Liver (tissue), 9 donors: ENCODE measurements around the gene CHID1. TPM values are rescaled to one million over a fixed set of nuclear protein-coding genes. Genes with fewer than 3 reads are reported as not detected.

Source experiments
- DNase-seq: peaks from one replicate; pipeline ENCODE4 v3.0.0-alpha.2; 2017; ENCODE audit warnings: low spot score
- H3K27ac ChIP-seq, 2 donors: one replicate each; pipeline ENCODE4 v1.7.0; 2013; ENCODE audit warnings: inconsistent platforms in 2 of 2, low read length in 2 of 2, control low read depth in 1 of 2, low read depth in 1 of 2, mild to moderate bottlenecking in 1 of 2
- H3K27me3 ChIP-seq, 4 donors: one replicate each; pipeline versions ENCODE4 v1.6.1 to v1.7.0; 2013; ENCODE audit warnings: low read length in 3 of 4, inconsistent platforms in 1 of 4, mild to moderate bottlenecking in 1 of 4, moderate library complexity in 1 of 4; ENCODE audit not compliant: control insufficient read depth in 4 of 4, insufficient read depth in 4 of 4
- H3K36me3 ChIP-seq, 4 donors: one replicate each; pipeline versions ENCODE4 v1.6.1 to v1.7.0; 2013; ENCODE audit warnings: low read length in 3 of 4, mild to moderate bottlenecking in 3 of 4, low read depth in 1 of 4, moderate library complexity in 1 of 4; ENCODE audit not compliant: control insufficient read depth in 4 of 4, insufficient read depth in 3 of 4
- H3K4me1 ChIP-seq, 4 donors: one replicate each; pipeline versions ENCODE4 v1.6.1 to v1.7.0; 2013; ENCODE audit warnings: low read length in 3 of 4, mild to moderate bottlenecking in 3 of 4, moderate library complexity in 1 of 4; ENCODE audit not compliant: control insufficient read depth in 4 of 4, insufficient read depth in 4 of 4
- H3K4me3 ChIP-seq, 3 donors: one replicate each; pipeline versions ENCODE4 v1.6.1 to v1.7.0; 2013; ENCODE audit warnings: low read length in 3 of 3, control low read depth in 1 of 3, low read depth in 1 of 3, mild to moderate bottlenecking in 1 of 3
- H3K9ac ChIP-seq, 2 donors: one replicate each; pipeline ENCODE4 v1.7.0; 2013; ENCODE audit warnings: low read length in 2 of 2, mild to moderate bottlenecking in 2 of 2, moderate library complexity in 2 of 2, control low read depth in 1 of 2, low read depth in 1 of 2
- H3K9me3 ChIP-seq, 4 donors: one replicate each; pipeline versions ENCODE4 v1.6.1 to v1.7.0; 2013; ENCODE audit warnings: low read length in 3 of 4; ENCODE audit not compliant: control insufficient read depth in 4 of 4
- EGR1 ChIP-seq, 2 donors: IDR thresholded peaks; 2 replicates each; pipeline ENCODE4 v1.6.1; 2016 to 2018; ENCODE audit warnings: antibody characterized with exemption in 2 of 2, low read depth in 2 of 2
- FOXA1 ChIP-seq: IDR thresholded peaks from 2 replicates; pipeline ENCODE4 v1.6.1; 2016; ENCODE audit warnings: antibody characterized with exemption
- FOXA2 ChIP-seq: IDR thresholded peaks from 2 replicates; pipeline ENCODE4 v1.6.1; 2016; ENCODE audit warnings: antibody characterized with exemption
- GABPA ChIP-seq, 2 donors: IDR thresholded peaks in 1 of 2; conservative IDR thresholded peaks in 1 of 2; 2 replicates each; pipeline ENCODE4 v1.6.1; 2016; ENCODE audit warnings: antibody characterized with exemption in 2 of 2, mild to moderate bottlenecking in 1 of 2, moderate library complexity in 1 of 2
- HNF4A ChIP-seq, 2 donors: conservative IDR thresholded peaks; 2 replicates each; pipeline ENCODE4 v1.6.1; 2016; ENCODE audit warnings: antibody characterized with exemption in 2 of 2, mild to moderate bottlenecking in 2 of 2
- HNF4G ChIP-seq: IDR thresholded peaks from 2 replicates; pipeline ENCODE4 v1.6.1; 2016; ENCODE audit warnings: antibody characterized with exemption
- JUND ChIP-seq, 2 donors: IDR thresholded peaks; 2 replicates each; pipeline ENCODE4 v1.6.1; 2016; ENCODE audit warnings: antibody characterized with exemption in 2 of 2
- NR2F2 ChIP-seq: IDR thresholded peaks from 2 replicates; pipeline ENCODE4 v1.6.1; 2016; ENCODE audit warnings: antibody characterized with exemption
- RAD21 ChIP-seq, 2 donors: IDR thresholded peaks; 2 replicates each; pipeline ENCODE4 v1.6.1; 2016; ENCODE audit warnings: antibody characterized with exemption in 2 of 2, mild to moderate bottlenecking in 2 of 2
- RXRA ChIP-seq, 2 donors: IDR thresholded peaks; 2 replicates each; pipeline ENCODE4 v1.6.1; 2017 to 2018; ENCODE audit warnings: antibody characterized with exemption in 2 of 2, mild to moderate bottlenecking in 1 of 2
- SP1 ChIP-seq: IDR thresholded peaks from 2 replicates; pipeline ENCODE4 v1.6.1; 2018; ENCODE audit warnings: antibody characterized with exemption, mild to moderate bottlenecking
- TAF1 ChIP-seq: conservative IDR thresholded peaks from 2 replicates; pipeline ENCODE4 v1.6.1; 2016; ENCODE audit warnings: antibody characterized with exemption, mild to moderate bottlenecking
- YY1 ChIP-seq: IDR thresholded peaks from 2 replicates; pipeline ENCODE4 v1.6.1; 2016; ENCODE audit warnings: antibody characterized with exemption, mild to moderate bottlenecking
- WGBS: extraction: QIAGEN DNeasy Blood & Tissue Kit; methylation state at CpG from one replicate; pipeline ENCODE4 v1.1.7; 2013; 5-methylcytosine and 5-hydroxymethylcytosine counted together
- polyA plus RNA-seq, 2 donors: library from polyadenylated mRNA; stranded (reverse) in 1 of 2; unstranded in 1 of 2; fragments of 200-250 nt in 1 of 2; fragments of >200 nt in 1 of 2; fragmentation: Nextera tagmentation in 1 of 2; extraction: Ambion mirVana in 1 of 2; gene quantifications; one replicate each; pipeline versions ENCODE4 v1.2.1 to v1.2.3, GENCODE V29; 2013 to 2015
- total RNA-seq, 2 donors: library from RNA; depleted of rRNA; stranded (reverse); fragments of >200 nt; gene quantifications; one replicate each; pipeline ENCODE4 v1.2.3, GENCODE V29; 2014
- TF ChIP-seq, protein P1 (sequence below): IDR thresholded peaks from 2 replicates; pipeline ENCODE4 v1.6.1; 2016; ENCODE audit warnings: antibody characterized with exemption
- TF ChIP-seq, protein P2 (sequence below): IDR thresholded peaks from 2 replicates; pipeline ENCODE4 v1.6.1; 2016; ENCODE audit warnings: antibody characterized with exemption
- TF ChIP-seq, protein P3 (sequence below): fragments of 150-350 bp; IDR thresholded peaks from 2 replicates; pipeline ENCODE4 v1.5.1; 2017; ENCODE audit warnings: improper control_type of control experiment, low read depth, low read length; ENCODE audit not compliant: missing input control
- TF ChIP-seq, protein P4 (sequence below): IDR thresholded peaks from 2 replicates; pipeline ENCODE4 v1.6.1; 2016; ENCODE audit warnings: antibody characterized with exemption
- donor health status: healthy.
- donor health status: healthy.
- donor health status: healthy.
- donor health status: healthy.
- donor health status: healthy.

The CHID1 gene
- total and polyA plus RNA-seq, 4 donors = 39.5 to 68.8 (median 59.1) TPM

DNA sequence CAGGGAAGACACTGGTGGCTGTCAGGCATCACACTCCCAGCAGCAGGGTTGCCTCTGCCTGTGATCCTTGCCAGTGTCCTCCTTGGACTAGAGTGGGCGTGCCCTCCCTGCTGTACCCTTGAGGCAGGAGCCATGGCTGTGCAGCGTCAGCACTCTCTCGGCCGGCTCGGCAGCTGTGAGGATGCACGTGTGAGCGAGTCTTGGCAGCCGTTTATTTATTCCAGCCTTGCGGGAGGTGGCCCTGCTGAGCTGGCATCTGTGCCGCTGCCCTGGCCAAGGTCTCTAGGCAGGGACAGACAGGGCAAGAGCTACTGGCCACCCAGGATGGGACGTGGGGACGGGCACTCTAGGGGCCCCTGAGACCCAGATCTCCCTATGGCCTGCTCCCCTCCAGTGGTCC lies 34.1 kb downstream of the CHID1 start:
- peaks cover 3 to 10% (median 6%) of the 10 kb centered on the region in 4 donors for H3K4me1 ChIP-seq
- H3K9ac ChIP-seq = no peak overlapping the region
- H3K27ac ChIP-seq = no peak overlapping the region
- H3K4me3 ChIP-seq = no peak overlapping the region
- H3K27me3 ChIP-seq = no peaks in the 10 kb centered on the region
- no peaks in the 10 kb centered on the region for H3K9me3 ChIP-seq
- TF ChIP-seq TAF1 = no peak
- no peak for TF ChIP-seq EGR1 (IDR thresholded peaks at IDR 0.05; ENCODE audit: low read depth in 2 of 2)
- no peak for TF ChIP-seq SP1
- TF ChIP-seq, protein P1, sequence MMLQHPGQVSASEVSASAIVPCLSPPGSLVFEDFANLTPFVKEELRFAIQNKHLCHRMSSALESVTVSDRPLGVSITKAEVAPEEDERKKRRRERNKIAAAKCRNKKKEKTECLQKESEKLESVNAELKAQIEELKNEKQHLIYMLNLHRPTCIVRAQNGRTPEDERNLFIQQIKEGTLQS = no peak
- TF ChIP-seq, protein P2, sequence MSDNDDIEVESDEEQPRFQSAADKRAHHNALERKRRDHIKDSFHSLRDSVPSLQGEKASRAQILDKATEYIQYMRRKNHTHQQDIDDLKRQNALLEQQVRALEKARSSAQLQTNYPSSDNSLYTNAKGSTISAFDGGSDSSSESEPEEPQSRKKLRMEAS = no peak
- TF ChIP-seq, protein P3, sequence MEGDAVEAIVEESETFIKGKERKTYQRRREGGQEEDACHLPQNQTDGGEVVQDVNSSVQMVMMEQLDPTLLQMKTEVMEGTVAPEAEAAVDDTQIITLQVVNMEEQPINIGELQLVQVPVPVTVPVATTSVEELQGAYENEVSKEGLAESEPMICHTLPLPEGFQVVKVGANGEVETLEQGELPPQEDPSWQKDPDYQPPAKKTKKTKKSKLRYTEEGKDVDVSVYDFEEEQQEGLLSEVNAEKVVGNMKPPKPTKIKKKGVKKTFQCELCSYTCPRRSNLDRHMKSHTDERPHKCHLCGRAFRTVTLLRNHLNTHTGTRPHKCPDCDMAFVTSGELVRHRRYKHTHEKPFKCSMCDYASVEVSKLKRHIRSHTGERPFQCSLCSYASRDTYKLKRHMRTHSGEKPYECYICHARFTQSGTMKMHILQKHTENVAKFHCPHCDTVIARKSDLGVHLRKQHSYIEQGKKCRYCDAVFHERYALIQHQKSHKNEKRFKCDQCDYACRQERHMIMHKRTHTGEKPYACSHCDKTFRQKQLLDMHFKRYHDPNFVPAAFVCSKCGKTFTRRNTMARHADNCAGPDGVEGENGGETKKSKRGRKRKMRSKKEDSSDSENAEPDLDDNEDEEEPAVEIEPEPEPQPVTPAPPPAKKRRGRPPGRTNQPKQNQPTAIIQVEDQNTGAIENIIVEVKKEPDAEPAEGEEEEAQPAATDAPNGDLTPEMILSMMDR = no peak
- TF ChIP-seq RAD21 (IDR thresholded peaks at IDR 0.05) = peak in 1 of 2 donors; percentile 42
- no peak for TF ChIP-seq YY1
- peak; percentile 54 to 63 for TF ChIP-seq RXRA (IDR thresholded peaks at IDR 0.05)
- peak in 1 of 2 donors; percentile 59 for TF ChIP-seq HNF4A (conservative IDR thresholded peaks at IDR 0.05)
- H3K36me3 ChIP-seq = peaks cover 0 to 16% (median 8%) of the 10 kb centered on the region in 4 donors
- WGBS = 38% methylated on average over 12 of the region's 12 CpGs
- no peak for DNase-seq

DNA sequence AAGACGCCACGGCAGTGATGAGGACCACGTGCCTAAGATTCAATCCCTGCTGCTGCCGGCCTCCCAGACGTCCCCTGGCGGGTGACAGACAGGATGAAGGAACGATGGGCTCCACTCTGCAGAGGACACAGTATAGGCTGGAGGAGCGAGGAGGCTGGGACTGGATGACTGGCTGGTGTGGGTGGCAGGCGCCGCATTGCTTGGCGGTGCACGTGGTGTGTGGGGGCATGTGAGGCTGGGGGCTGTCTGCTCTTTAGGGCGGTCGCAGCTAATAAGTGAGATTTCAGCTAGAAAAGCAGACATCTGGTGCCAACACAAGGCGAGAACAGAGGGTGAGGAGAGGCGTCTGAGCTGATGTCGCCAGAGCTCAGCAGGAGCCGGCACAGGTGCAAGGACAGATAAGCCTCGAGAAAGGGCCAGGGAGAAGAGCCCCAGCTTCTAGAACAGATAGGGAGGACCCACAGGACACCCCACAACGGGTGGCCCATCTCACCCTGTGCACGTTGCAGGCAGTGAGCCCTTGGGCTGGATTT lies 34.8 kb downstream of the CHID1 start:
- no peaks in the 10 kb centered on the region for H3K27me3 ChIP-seq
- TF ChIP-seq, protein P3 = no peak
- TF ChIP-seq EGR1 (IDR thresholded peaks at IDR 0.05; ENCODE audit: low read depth in 2 of 2) = no peak
- no peak overlapping the region for H3K27ac ChIP-seq
- no peaks in the 10 kb centered on the region for H3K9me3 ChIP-seq
- H3K36me3 ChIP-seq = peaks cover 0 to 16% (median 8%) of the 10 kb centered on the region in 4 donors
- H3K4me3 ChIP-seq = no peak overlapping the region
- H3K9ac ChIP-seq = no peak overlapping the region
- peaks cover 3 to 10% (median 6%) of the 10 kb centered on the region in 4 donors for H3K4me1 ChIP-seq
- WGBS = 96% methylated on average over 21 of the region's 21 CpGs
- peak; percentile 80 for DNase-seq

DNA sequence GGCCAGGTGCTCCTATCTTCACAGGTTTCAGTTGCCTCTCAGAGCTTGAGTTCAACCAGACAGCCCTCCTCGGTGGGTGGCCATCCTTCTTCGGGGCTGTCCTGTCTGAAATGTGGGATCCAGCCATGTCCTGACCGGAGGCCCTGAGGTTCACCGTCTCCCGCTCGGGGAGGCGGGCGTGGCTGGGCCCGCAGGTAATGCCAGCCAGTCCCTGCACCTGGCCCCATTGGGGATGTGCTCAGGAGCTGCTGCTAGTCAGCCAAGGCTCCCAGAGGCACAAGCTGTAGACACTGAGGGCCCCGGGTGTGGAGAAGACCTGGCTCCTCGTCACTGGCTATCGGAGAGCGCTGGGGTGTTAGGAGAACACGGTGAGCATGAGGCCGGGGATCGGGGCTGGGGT lies 35.4 kb downstream of the CHID1 start:
- H3K4me3 ChIP-seq = no peak overlapping the region
- TF ChIP-seq GABPA (IDR thresholded peaks at IDR 0.05 in 1 of 2, conservative IDR thresholded peaks at IDR 0.05 in 1 of 2) (no peak), FOXA2 (no peak), YY1 (no peak), HNF4G (no peak), RAD21 (IDR thresholded peaks at IDR 0.05) (no peak), JUND (IDR thresholded peaks at IDR 0.05) (no peak), NR2F2 (no peak), SP1 (no peak), RXRA (IDR thresholded peaks at IDR 0.05) (no peak), HNF4A (conservative IDR thresholded peaks at IDR 0.05) (no peak), EGR1 (IDR thresholded peaks at IDR 0.05; ENCODE audit: low read depth in 2 of 2) (no peak), FOXA1 (no peak), TAF1 (no peak)
- TF ChIP-seq, protein P4, sequence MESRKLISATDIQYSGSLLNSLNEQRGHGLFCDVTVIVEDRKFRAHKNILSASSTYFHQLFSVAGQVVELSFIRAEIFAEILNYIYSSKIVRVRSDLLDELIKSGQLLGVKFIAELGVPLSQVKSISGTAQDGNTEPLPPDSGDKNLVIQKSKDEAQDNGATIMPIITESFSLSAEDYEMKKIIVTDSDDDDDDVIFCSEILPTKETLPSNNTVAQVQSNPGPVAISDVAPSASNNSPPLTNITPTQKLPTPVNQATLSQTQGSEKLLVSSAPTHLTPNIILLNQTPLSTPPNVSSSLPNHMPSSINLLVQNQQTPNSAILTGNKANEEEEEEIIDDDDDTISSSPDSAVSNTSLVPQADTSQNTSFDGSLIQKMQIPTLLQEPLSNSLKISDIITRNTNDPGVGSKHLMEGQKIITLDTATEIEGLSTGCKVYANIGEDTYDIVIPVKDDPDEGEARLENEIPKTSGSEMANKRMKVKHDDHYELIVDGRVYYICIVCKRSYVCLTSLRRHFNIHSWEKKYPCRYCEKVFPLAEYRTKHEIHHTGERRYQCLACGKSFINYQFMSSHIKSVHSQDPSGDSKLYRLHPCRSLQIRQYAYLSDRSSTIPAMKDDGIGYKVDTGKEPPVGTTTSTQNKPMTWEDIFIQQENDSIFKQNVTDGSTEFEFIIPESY = no peak
- TF ChIP-seq, protein P2 = no peak
- TF ChIP-seq, protein P3 = no peak

More for the DNA sequence above, 35.4 kb downstream of the CHID1 start:
- peaks cover 0 to 12% (median 6%) of the 10 kb centered on the region in 4 donors for H3K36me3 ChIP-seq
- peaks cover 3 to 10% (median 6%) of the 10 kb centered on the region in 4 donors for H3K4me1 ChIP-seq
- no peaks in the 10 kb centered on the region for H3K27me3 ChIP-seq
- DNase-seq = no peak
- no peaks in the 10 kb centered on the region for H3K9me3 ChIP-seq
- H3K27ac ChIP-seq = no peak overlapping the region
- H3K9ac ChIP-seq = no peak overlapping the region
- WGBS = 94% methylated on average over 16 of the region's 16 CpGs
